GM12801 (cell line): ENCODE data around the gene CYP27C1.

Experiments used
- TF ChIP-seq, protein P1 (sequence below): IDR thresholded peaks from one replicate; pipeline ENCODE4 v1.5.1; 2011; ENCODE audit warnings: control low read depth; ENCODE audit not compliant: insufficient read length; ENCODE audit errors: extremely low read depth

Gene CYP27C1

DNA sequence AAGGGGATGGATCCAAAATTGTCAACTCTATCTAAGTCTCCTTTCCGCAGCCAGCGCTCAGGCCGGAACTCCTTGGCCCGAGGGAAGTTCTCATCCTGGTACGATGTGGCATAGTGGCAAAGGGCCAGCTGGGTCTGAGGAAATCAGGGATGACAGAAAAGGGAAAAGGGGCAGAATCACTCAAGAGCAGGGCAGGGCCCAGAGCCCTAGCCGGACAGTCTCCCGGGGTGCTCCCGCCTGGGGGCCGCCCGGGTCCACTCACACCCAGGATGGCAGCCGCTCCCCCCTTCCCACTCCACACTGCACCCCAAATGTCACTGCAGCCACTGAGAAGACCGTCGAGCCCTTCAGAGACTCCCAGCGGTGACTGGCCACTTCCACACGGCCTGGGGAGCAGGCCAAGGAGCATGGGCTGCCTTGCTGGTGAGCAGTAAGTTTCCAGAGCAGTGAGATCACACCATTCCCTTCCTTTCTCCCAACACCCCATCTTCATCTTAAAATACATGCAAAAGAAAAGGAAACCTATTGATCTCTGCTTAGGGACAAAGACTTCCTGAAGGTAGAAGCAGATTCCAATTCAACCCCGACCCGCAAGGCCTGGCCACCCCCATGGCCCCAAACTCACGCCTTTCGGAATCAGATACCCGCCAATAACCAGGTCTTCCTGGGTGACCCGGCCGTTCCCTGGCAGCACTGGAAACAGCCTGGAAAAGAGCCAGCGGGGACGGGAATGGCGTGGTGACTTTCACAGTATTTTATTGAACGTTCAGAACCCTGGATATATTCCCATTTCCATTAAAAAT, 26.7 kb downstream of the CYP27C1 start:
- TF ChIP-seq, protein P1, sequence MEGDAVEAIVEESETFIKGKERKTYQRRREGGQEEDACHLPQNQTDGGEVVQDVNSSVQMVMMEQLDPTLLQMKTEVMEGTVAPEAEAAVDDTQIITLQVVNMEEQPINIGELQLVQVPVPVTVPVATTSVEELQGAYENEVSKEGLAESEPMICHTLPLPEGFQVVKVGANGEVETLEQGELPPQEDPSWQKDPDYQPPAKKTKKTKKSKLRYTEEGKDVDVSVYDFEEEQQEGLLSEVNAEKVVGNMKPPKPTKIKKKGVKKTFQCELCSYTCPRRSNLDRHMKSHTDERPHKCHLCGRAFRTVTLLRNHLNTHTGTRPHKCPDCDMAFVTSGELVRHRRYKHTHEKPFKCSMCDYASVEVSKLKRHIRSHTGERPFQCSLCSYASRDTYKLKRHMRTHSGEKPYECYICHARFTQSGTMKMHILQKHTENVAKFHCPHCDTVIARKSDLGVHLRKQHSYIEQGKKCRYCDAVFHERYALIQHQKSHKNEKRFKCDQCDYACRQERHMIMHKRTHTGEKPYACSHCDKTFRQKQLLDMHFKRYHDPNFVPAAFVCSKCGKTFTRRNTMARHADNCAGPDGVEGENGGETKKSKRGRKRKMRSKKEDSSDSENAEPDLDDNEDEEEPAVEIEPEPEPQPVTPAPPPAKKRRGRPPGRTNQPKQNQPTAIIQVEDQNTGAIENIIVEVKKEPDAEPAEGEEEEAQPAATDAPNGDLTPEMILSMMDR = no peak

GRCh38 chr2:127191331-127192219, 28.5 kb downstream of the CYP27C1 start:
- TF ChIP-seq, protein P1 = no peak

GRCh38 chr2:127188797-127189196, 31.3 kb downstream of the CYP27C1 start:
- TF ChIP-seq, protein P1 = no peak

DNA sequence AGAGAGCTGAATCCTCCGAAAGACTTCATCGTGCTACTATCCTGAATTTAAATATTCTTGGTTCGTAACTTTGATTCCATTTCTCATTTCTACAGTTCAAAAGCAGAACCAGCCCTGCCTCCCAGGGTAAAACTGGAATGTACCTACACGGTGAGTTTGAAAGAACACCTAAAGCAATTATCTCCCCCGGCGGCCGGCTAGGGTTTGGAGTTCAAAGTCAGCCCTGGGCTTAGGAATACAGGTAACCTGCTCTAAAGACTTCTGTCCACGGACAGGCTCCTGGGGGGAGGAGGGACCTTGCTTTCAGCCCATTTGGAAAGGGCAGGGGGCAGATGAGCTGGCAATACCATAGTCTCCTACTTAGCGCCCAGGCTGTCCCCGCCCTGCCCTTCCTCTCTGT, 32.3 kb downstream of the CYP27C1 start:
- TF ChIP-seq, protein P1 = no peak

DNA sequence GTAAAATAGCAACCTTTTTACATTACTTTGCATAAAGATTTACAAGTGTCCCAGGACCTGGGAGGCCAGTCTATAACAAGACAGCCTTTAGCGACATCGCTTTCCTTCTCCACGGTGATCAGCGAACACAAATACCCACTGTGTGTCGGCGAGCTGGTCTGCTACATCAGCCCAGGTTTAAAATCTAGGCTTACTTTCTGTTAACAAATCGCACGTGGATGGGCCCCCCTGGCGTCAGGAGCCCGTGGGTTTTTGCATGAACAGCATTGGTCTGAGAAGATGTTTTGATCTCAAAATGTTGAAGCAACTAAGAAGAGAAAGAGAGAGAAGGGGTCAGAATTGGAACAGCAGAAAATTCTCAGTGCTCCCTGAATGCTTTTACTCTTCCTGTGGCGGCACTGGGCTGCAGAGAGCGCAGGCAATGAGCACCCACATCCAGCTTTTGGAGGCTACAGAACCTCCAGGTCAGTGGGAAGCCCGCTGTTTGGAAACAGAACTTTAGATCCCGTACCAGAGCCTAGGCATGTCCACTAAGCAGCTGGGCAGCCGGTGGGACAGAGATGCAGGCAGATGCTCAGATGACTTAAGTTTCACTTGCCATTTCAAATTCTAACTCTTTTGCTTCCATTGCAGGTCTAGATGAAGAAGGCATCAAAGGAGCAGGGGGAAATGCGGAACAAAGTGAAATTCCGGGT, 32.9 kb downstream of the CYP27C1 start:
- TF ChIP-seq, protein P1 = no peak

- TF ChIP-seq, protein P1 = no peak
Measured at GRCh38 chr2:127185705-127186104, 34.4 kb downstream of the CYP27C1 start.

DNA sequence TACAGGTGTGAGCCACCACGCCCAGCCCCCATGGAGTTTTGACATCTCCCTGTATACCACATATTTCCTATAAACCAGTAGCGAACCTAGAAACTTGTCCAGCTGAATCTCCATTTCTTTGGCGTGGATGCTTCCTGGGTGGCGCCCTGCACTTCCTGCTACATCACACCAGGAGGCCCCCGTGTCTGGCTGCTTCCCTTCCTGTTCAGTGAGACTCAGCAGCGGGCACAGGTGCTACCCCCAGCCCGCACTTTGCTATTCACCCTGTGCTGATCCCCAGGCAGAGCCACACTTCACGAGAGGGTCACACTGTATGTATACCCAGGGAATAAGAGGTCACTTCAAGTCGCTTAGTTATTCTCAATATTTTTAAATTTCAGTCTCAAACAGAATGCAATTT, 35.0 kb downstream of the CYP27C1 start:
- TF ChIP-seq, protein P1 = no peak
